ENCODE data around the gene ULBP2. TPM values are rescaled to one million over a fixed set of nuclear protein-coding genes. Genes with fewer than 3 reads are reported as not detected.
"Not testable (repeated sequence)": the region's sequence is repeated elsewhere in the genome, so short reads cannot be mapped to it uniquely, and the experiment has no call there.

ULBP2 gene
- total RNA-seq, 4 donors from 2014 or later = 2.9 to 11.1 (median 4.6) TPM

GRCh38 chr6:149935668-149936067 is 6.1 kb upstream of the ULBP2 start:
- Histone ChIP-seq H3K4me3 (no peak overlapping the region), H3K4me1 (peaks cover 11 to 21% (median 11%) of the 10 kb centered on the region in 3 donors), H3K27me3 (peaks cover 8 to 98% (median 32%) of the 10 kb centered on the region in 4 donors), H3K27ac (no peak overlapping the region), H3K36me3 (no peaks in the 10 kb centered on the region), H3K9me3 (no peaks in the 10 kb centered on the region)
- intact Hi-C loops (cut with DNase I) = loop anchor here (5.0 to 10.0 kb wide), 2 partner anchors 82 to 469 kb away; no protein-coding TSS in a partner anchor
- TF ChIP-seq POLR2A (IDR thresholded peaks at IDR 0.05) = no peak
- no peak for TF ChIP-seq CTCF (IDR thresholded peaks at IDR 0.05)
- DNase-seq = no peak
- 53 to 70% methylated on average over 1 to 2 of the region's 2 CpGs for WGBS, 2 donors

GRCh38 chr6:149936743-149937142 is 5.1 kb upstream of the ULBP2 start:
- H3K27me3 ChIP-seq = peaks cover 8 to 98% (median 36%) of the 10 kb centered on the region in 4 donors
- WGBS, 2 donors = 51 to 56% methylated on average over 2 of the region's 2 CpGs
- intact Hi-C loops (cut with DNase I) = loop anchor here (5.0 to 10.0 kb wide), 2 partner anchors 81 to 468 kb away; no protein-coding TSS in a partner anchor
- DNase-seq = no peak
- no peaks in the 10 kb centered on the region for H3K36me3 ChIP-seq
- H3K4me3 ChIP-seq = no peak overlapping the region
- TF ChIP-seq POLR2A (IDR thresholded peaks at IDR 0.05) = no peak
- peaks cover 17 to 31% (median 18%) of the 10 kb centered on the region in 3 donors for H3K4me1 ChIP-seq
- no peak overlapping the region for H3K27ac ChIP-seq
- H3K9me3 ChIP-seq = no peaks in the 10 kb centered on the region

- DNase-seq, H3K27ac ChIP-seq, H3K9me3 ChIP-seq, H3K36me3 ChIP-seq: not testable (repeated sequence)
- intact Hi-C loops (cut with DNase I) = loop anchor here (5.0 to 10.0 kb wide), 2 partner anchors 79 to 467 kb away; no protein-coding TSS in a partner anchor
- H3K4me1 ChIP-seq = peaks cover 20 to 40% (median 24%) of the 10 kb centered on the region in 3 donors
- WGBS, 2 donors = 0% methylated on average over 1 to 2 of the region's 20 CpGs
- H3K4me3 ChIP-seq = peak overlapping the region; percentile 28 to 66 (median 53)
- peaks cover 8 to 99% (median 36%) of the 10 kb centered on the region in 4 donors for H3K27me3 ChIP-seq
These were observed 3.7 kb upstream of the ULBP2 start for GRCh38 chr6:149938013-149938570.

- Histone ChIP-seq H3K27ac (no peak overlapping the region), H3K4me3 (peak overlapping the region; percentile 28 to 66 (median 53)), H3K36me3 (no peaks in the 10 kb centered on the region), H3K4me1 (peaks cover 20 to 40% (median 24%) of the 10 kb centered on the region in 3 donors), H3K27me3 (peaks cover 8 to 93% (median 36%) of the 10 kb centered on the region in 4 donors), H3K9me3 (no peaks in the 10 kb centered on the region)
- TF ChIP-seq CTCF (IDR thresholded peaks at IDR 0.05) (no peak), POLR2A (IDR thresholded peaks at IDR 0.05) (no peak)
- WGBS, 2 donors = 2 to 3% methylated on average over 21 to 29 of the region's 58 CpGs
- no peak for DNase-seq
- intact Hi-C loops (cut with DNase I) = loop anchor here (5.0 to 10.0 kb wide), 2 partner anchors 79 to 466 kb away; no protein-coding TSS in a partner anchor
These were observed 3.1 kb upstream of the ULBP2 start for GRCh38 chr6:149938571-149939355.

GRCh38 chr6:149939356-149939648 is 2.5 kb upstream of the ULBP2 start:
- intact Hi-C loops (cut with DNase I) = loop anchor here (5.0 to 10.0 kb wide), 2 partner anchors 78 to 465 kb away; no protein-coding TSS in a partner anchor
- WGBS, 2 donors = 36 to 55% methylated on average over 5 of the region's 5 CpGs
- peaks cover 20 to 40% (median 24%) of the 10 kb centered on the region in 3 donors for H3K4me1 ChIP-seq
- H3K4me3 ChIP-seq = no peak overlapping the region
- no peaks in the 10 kb centered on the region for H3K36me3 ChIP-seq
- peaks cover 8 to 88% (median 36%) of the 10 kb centered on the region in 4 donors for H3K27me3 ChIP-seq
- no peak overlapping the region for H3K27ac ChIP-seq
- TF ChIP-seq CTCF (IDR thresholded peaks at IDR 0.05) = no peak
- TF ChIP-seq POLR2A (IDR thresholded peaks at IDR 0.05) = no peak
- H3K9me3 ChIP-seq = no peaks in the 10 kb centered on the region
- DNase-seq = no peak
